ENCODE measurements around the gene ZBTB17. TPM values are rescaled to one million over a fixed set of nuclear protein-coding genes. Genes with fewer than 3 reads are reported as not detected.

The ZBTB17 gene
- total and polyA plus RNA-seq, 9 of the 15 experiments (the other 6 are each of a cell fraction or from before 2014, with no cell fraction given) = 1.1 to 53.4 (median 29.6) TPM

DNA sequence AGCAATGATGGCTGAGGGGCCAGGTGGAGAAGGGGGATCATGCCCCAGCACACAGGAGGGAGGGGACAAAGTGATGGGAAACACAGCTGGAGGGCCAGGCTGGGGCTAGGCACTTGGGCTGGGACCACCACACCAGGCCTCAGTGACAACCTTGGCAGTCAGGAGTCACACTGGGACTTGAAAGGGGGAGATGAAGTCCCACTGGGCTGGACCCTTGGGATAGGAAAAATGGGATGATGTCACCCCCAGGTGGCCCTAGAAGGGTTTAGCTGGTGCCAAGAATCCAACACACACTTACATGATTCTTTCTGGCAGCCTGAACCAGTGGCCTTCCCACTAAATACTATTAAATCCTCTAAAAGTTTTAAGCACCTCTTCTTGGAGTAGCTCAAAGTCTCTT is 17.1 kb downstream of the ZBTB17 start (continued):
- TF ChIP-seq SRF (CRISPR knock-in tag; IDR thresholded peaks at IDR 0.05) (no peak), BHLHE40 (IDR thresholded peaks at IDR 0.05; ENCODE audit: low read length) (0 out of 2 replicates have a peak, but pooled peaks have one; percentile 6), ZNF766 (CRISPR knock-in tag; conservative IDR thresholded peaks at IDR 0.05) (no peak), FOXA3 (CRISPR knock-in tag; conservative IDR thresholded peaks at IDR 0.05 in 1 of 2, IDR thresholded peaks at IDR 0.05 in 1 of 2) (no peak), JUND (IDR thresholded peaks at IDR 0.05; ENCODE audit: borderline replicate concordance, low read depth, low read length) (peak; percentile 15; the same call in 1 of the 2 replicates), JUND (tag; IDR thresholded peaks at IDR 0.05; ENCODE audit: borderline replicate concordance, low read depth, low read length) (no peak)
- TF ChIP-seq, protein P1, sequence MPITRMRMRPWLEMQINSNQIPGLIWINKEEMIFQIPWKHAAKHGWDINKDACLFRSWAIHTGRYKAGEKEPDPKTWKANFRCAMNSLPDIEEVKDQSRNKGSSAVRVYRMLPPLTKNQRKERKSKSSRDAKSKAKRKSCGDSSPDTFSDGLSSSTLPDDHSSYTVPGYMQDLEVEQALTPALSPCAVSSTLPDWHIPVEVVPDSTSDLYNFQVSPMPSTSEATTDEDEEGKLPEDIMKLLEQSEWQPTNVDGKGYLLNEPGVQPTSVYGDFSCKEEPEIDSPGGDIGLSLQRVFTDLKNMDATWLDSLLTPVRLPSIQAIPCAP (CRISPR knock-in tag; IDR thresholded peaks at IDR 0.05; ENCODE audit: borderline replicate concordance) = no peak
- TF ChIP-seq, protein P2, sequence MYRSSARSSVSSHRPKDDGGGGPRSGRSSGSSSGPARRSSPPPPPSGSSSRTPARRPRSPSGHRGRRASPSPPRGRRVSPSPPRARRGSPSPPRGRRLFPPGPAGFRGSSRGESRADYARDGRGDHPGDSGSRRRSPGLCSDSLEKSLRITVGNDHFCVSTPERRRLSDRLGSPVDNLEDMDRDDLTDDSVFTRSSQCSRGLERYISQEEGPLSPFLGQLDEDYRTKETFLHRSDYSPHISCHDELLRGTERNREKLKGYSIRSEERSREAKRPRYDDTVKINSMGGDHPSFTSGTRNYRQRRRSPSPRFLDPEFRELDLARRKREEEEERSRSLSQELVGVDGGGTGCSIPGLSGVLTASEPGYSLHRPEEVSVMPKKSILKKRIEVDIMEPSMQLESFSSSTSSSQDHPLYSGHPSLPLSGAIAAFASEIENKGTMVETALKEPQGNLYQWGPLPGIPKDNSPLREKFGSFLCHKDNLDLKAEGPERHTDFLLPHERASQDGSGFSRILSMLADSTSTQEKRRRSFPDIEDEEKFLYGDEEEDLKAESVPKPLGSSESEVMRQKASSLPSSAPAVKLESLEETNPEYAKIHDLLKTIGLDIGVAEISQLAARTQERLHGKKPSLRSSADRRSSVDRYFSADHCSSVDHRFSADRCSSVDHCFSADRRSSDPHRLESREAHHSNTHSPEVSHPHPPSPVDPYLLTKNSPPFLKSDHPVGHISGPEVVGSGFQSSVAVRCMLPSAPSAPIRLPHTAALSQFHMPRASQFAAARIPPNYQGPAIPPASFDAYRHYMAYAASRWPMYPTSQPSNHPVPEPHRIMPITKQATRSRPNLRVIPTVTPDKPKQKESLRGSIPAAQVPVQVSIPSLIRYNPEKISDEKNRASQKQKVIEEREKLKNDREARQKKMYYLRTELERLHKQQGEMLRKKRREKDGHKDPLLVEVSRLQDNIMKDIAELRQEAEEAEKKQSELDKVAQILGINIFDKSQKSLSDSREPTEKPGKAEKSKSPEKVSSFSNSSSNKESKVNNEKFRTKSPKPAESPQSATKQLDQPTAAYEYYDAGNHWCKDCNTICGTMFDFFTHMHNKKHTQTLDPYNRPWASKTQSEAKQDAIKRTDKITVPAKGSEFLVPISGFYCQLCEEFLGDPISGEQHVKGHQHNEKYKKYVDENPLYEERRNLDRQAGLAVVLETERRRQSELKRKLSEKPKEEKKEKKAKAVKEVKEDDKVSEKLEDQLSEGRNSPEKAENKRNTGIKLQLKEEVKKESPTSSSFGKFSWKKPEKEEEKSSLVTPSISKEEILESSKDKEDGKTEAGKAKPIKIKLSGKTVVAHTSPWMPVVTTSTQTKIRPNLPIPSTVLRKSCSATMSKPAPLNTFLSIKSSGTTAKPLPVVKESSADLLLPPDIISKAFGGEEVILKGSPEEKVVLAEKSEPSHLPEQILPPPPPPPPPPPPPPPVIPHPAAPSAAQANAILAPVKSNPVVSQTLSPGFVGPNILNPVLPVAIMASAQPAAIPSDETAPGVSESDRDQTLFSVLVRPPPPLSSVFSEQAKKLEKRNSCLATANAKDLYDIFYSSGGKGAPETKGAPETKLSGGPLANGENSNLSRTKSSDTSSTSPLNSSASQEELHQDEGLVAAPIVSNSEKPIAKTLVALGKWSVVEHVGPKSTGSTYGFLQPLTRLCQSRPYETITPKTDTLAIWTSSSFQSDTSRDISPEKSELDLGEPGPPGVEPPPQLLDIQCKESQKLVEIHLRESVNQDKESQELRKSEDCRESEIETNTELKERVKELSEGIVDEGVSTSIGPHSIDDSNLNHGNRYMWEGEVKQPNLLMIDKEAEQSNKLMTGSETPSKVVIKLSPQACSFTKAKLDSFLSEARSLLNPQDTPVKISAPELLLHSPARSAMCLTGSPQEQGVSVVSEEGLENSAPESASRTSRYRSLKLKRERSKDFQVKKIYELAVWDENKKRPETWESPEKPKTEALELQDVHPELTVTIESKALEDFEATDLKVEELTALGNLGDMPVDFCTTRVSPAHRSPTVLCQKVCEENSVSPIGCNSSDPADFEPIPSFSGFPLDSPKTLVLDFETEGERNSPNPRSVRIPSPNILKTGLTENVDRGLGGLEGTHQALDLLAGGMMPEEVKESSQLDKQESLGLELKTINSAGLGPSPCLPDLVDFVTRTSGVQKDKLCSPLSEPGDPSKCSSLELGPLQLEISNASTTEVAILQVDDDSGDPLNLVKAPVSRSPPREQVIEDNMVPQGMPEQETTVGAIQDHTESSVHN (IDR thresholded peaks at IDR 0.05; ENCODE audit: borderline replicate concordance in 1 of 2, low read depth in 1 of 2) = no peak

Measured in K562 (cell line).